Prostate gland (tissue), 2 donors: ENCODE results near the gene KIFC1. TPM values are rescaled to one million over a fixed set of nuclear protein-coding genes. Genes with fewer than 3 reads are reported as not detected.

Experiments used
- DNase-seq: peaks from one replicate; pipeline ENCODE4 v3.0.0-alpha.2; 2019; ENCODE audit warnings: low spot score
- H3K27ac ChIP-seq, 2 donors: fragments of 200-600 bp; sonication (generic); 2 replicates each; pipeline ENCODE4 v1.5.1; 2017 to 2019
- H3K27me3 ChIP-seq: fragments of 200-600 bp; sonication (generic); replicated peaks from 2 replicates; pipeline ENCODE4 v1.5.1; 2019; ENCODE audit not compliant: insufficient read depth
- H3K36me3 ChIP-seq, 2 donors: fragments of 200-600 bp; sonication (generic); 1 replicate in 1 of 2; 2 replicates in 1 of 2; pipeline versions ENCODE4 v1.5.1 to v1.8.1; 2017 to 2019
- H3K4me1 ChIP-seq: fragments of 200-600 bp; sonication (generic); replicated peaks from 2 replicates; pipeline ENCODE4 v1.5.1; 2019
- H3K4me3 ChIP-seq, 2 donors: fragments of 200-600 bp; sonication (generic); 2 replicates each; pipeline ENCODE4 v1.5.1; 2017 to 2019
- H3K9me3 ChIP-seq: fragments of 200-600 bp; sonication (generic); 2 replicates; pipeline ENCODE4 v1.5.1; 2017
- POLR2A ChIP-seq: fragments of 450-650 bp; IDR thresholded peaks from one replicate; pipeline ENCODE4 v1.6.1; 2016; ENCODE audit warnings: antibody characterized with exemption, mild to moderate bottlenecking
- POLR2AphosphoS5 ChIP-seq: sonication (generic); formaldehyde crosslinking; IDR thresholded peaks from one replicate; pipeline ENCODE4 v1.6.1; 2017; ENCODE audit warnings: antibody characterized with exemption
- WGBS: methylation state at CpG from one replicate; pipeline ENCODE4 v1.1.5; 2018; 5-methylcytosine and 5-hydroxymethylcytosine counted together
- intact Hi-C: fragments of 100-400 bp; cut with DNase I; formaldehyde crosslinking; loops from one replicate; pipeline ENCODE4 v1.14.2; 2022
- total RNA-seq, 2 donors: library from RNA; depleted of rRNA; stranded (reverse); fragments of >200 nt; gene quantifications; one replicate each; pipeline ENCODE4 v1.1.0, GENCODE V29; 2016
- TF ChIP-seq, protein P1 (sequence below), 4 experiments: fragments of 200-600 bp in 2 of 4; fragments of 450-650 bp in 2 of 4; sonication (generic) in 2 of 4; IDR thresholded peaks; 1 replicate in 3 of 4; 2 replicates in 1 of 4; pipeline ENCODE4 v1.5.1; 2016 to 2019; ENCODE audit warnings: antibody characterized with exemption in 4 of 4, mild to moderate bottlenecking in 2 of 4, moderate library complexity in 2 of 4

The KIFC1 gene
- total RNA-seq, 2 donors from 2014 or later, result 5.8 to 6.5 TPM

DNA sequence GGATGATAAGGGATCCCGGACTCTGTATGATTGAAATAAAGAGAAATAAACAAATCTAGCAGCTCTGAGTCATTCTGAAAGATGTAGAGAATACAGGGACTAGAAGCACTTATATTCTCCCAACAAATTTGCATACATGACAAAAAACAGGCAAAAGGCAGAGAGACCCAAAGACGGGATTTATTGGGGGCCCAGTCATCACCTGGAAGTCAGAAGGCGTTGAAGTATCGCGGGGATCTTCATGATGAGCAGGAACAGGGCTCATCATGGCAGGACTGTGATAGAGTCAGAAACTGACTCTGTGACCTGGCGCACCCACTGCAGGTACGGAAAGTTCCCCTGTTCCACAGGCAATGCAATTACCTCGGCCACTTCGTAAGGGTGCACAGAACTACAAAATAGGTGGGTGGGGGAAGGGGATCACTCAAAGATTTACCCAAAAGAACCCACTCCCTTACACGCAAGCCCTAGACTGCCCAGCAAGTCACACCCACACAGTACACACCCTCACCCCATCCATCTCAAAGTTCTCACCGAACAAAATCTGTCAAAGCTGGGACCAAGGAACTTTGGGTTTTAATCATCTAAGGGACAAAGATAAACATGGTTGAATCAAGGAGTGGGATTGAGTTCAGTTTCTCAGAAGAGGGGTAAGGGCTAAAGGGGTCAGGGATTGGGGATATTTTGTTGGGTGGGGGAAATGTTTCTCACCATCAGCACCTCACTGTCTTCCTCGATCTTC, 24.9 kb downstream of the KIFC1 start:
- Histone ChIP-seq H3K27me3 (no peaks in the 10 kb centered on the region), H3K27ac (peak overlapping the region; percentile 93 to 95), H3K9me3 (no peaks in the 10 kb centered on the region), H3K36me3 (no peaks in the 10 kb centered on the region), H3K4me3 (peak overlapping the region; percentile 42 to 56), H3K4me1 (peaks cover 12% of the 10 kb centered on the region)
- DNase-seq, result no peak
- intact Hi-C loops, result loop anchor here (10.0 kb wide), 1 partner anchor 442 kb away; no protein-coding TSS in a partner anchor
- TF ChIP-seq POLR2A, result no peak
- no peak for TF ChIP-seq POLR2AphosphoS5
- TF ChIP-seq, protein P1, sequence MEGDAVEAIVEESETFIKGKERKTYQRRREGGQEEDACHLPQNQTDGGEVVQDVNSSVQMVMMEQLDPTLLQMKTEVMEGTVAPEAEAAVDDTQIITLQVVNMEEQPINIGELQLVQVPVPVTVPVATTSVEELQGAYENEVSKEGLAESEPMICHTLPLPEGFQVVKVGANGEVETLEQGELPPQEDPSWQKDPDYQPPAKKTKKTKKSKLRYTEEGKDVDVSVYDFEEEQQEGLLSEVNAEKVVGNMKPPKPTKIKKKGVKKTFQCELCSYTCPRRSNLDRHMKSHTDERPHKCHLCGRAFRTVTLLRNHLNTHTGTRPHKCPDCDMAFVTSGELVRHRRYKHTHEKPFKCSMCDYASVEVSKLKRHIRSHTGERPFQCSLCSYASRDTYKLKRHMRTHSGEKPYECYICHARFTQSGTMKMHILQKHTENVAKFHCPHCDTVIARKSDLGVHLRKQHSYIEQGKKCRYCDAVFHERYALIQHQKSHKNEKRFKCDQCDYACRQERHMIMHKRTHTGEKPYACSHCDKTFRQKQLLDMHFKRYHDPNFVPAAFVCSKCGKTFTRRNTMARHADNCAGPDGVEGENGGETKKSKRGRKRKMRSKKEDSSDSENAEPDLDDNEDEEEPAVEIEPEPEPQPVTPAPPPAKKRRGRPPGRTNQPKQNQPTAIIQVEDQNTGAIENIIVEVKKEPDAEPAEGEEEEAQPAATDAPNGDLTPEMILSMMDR (IDR thresholded peaks at IDR 0.05), result no peak
- 40% methylated on average over 12 of the region's 12 CpGs for WGBS

DNA sequence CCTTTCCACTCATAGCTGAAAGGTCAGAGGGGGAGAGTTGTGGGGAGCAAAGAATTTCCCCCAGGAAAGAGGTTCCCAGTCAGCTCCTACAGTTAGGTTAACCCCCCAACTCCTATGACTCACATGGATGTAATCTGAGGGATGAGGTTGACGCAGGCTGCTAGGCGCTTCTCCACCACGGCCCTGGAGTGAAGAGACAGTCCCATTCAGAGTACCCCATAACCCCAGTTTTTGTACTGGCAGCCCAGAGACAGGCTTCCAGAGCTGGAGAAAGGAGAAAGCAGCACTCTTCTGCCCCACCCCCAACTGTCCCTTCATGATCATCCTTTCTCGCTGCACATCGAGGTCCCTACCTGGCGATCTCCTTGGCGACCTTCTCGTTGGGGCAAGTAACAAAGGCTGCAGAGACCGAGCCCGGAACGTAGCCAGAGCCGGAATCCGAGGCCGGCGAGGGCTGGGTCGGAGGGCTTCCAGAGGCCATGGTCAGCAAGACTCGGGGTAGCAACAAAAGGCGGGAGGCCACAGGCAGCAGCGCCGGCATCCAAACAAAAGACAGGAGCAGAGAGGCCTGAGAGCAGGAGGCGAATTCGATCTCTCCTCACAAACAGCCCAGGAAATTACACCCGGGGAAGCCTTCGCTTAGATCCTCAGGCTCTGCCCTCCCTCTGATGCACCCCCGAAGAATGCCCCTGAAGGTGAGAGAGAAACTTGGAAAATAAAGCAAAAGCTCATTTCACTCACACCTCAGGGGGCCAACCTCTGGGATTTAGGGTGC, 25.7 kb downstream of the KIFC1 start:
- no peaks in the 10 kb centered on the region for H3K9me3 ChIP-seq
- peak; percentile 14 for DNase-seq
- intact Hi-C loops, result loop anchor here (10.0 kb wide), 1 partner anchor 443 kb away; no protein-coding TSS in a partner anchor
- TF ChIP-seq, protein P1 (IDR thresholded peaks at IDR 0.05), result no peak
- no peak for TF ChIP-seq POLR2A
- peak overlapping the region; percentile 93 to 95 for H3K27ac ChIP-seq
- H3K4me3 ChIP-seq, result peak overlapping the region; percentile 42 to 56
- H3K27me3 ChIP-seq, result no peaks in the 10 kb centered on the region
- H3K4me1 ChIP-seq, result peaks cover 8% of the 10 kb centered on the region
- H3K36me3 ChIP-seq, result no peaks in the 10 kb centered on the region
- under 1% methylated on average over 25 of the region's 25 CpGs for WGBS

DNA sequence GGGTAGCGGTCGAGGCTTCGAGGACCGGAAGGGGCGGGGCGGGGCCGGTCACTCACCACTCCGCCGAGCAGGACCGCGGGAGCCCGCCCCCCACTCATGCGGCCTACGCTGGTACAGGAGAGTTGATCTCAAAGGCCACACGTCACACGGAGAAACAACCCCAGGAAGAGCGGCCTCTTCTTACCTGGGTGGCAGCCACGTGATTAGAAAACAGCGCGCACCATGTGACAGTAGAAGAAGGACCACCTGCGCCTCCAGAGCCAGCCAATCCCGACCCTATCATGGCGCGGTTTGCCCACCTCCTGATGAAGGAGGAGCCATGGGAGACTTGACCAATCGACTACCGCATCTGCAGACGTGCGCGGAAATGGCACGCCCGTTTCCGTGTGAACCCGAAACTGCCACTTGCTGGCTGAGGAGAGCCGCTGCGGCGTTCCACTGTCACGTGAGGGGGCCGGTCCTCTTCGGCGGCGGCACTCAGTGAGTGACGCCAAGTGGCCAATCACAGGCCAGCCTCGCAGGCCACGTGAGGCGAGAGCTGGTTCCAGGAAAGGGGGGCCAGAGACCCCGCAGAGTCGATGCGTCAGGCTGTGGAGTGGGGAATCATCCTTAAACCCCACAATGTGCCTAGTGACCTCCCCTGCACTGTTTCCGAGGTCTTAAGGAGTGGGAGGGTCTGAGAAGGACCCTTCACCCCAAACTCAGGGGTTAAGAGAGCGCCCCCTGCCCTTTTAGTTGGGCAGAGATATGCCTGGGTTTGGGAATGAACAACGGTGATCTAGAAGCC, 26.5 kb downstream of the KIFC1 start, which contains the start of gene CUTA:
TSS of gene CUTA (minus strand) at position 205 of the 787 bp plus-strand sequence. CDS start at position 98, 107 bp downstream.
- peak; percentile 100 for DNase-seq
- H3K27ac ChIP-seq, result peak within 1 kb of the TSS; percentile 93 to 95
- TF ChIP-seq, protein P1 (IDR thresholded peaks at IDR 0.05), result peak in 3 of 4 experiments; percentile 35 to 71 (median 59)
- peak; percentile 100 for TF ChIP-seq POLR2AphosphoS5
- TF ChIP-seq POLR2A, result peak; percentile 72
- peaks cover 6% of the 10 kb centered on the region for H3K4me1 ChIP-seq
- peak within 1 kb of the TSS; percentile 42 to 56 for H3K4me3 ChIP-seq
- H3K9me3 ChIP-seq, result no peaks in the 10 kb centered on the region
- no peaks in the 10 kb centered on the region for H3K36me3 ChIP-seq
- under 1% methylated on average over 49 of the region's 51 CpGs for WGBS
- intact Hi-C loops, result loop anchor here (10.0 kb wide), 1 partner anchor 443 kb away; no protein-coding TSS in a partner anchor
- no peaks in the 10 kb centered on the region for H3K27me3 ChIP-seq

DNA sequence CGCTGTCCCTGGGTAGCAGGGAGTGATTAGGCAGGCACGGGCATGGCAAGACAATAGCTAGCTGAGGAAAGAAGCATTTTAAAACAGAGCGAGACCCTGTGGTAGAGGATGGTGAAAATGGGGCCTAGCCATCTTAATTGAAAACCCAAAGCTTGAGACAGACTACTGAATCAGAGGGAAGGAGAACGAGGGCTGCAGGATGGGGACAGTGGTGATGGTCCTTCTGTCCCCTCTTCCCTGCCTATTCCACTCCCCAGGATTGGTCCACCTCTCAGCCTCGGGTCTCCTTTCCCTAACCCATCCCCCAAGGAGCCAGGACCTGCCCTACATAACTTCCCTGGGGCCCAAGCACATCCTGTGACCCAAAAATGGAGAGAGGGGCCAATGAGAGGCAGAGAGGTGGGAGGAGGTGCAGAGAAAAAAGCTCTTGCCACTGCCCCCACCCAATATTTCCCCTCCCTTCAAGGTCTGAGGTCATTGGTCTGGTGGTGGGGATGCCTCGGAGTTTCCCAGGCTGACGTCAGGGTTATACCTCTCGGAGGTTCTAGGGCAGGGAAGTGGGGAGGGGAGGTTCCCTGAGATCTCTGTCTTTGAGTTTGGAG, 27.2 kb downstream of the KIFC1 start:
- Histone ChIP-seq H3K36me3 (no peaks in the 10 kb centered on the region), H3K4me1 (peaks cover 6% of the 10 kb centered on the region), H3K9me3 (no peaks in the 10 kb centered on the region), H3K27ac (peak overlapping the region; percentile 93 to 95), H3K27me3 (no peaks in the 10 kb centered on the region), H3K4me3 (peak overlapping the region; percentile 42 to 56)
- TF ChIP-seq, protein P1 (IDR thresholded peaks at IDR 0.05), result no peak
- TF ChIP-seq POLR2AphosphoS5, result no peak
- no peak for TF ChIP-seq POLR2A
- intact Hi-C loops, result loop anchor here (10.0 kb wide), 1 partner anchor 444 kb away; no protein-coding TSS in a partner anchor
- 46% methylated on average over 8 of the region's 8 CpGs for WGBS
- no peak for DNase-seq
